Activated CD4-positive, CD25-positive, alpha-beta regulatory T cell treated with anti-CD3 and anti-CD28 coated beads, Interleukin-2, amount 50 U/mL, for 72 hours (primary cell): ENCODE measurements around the gene ASB2.

Experiments used
- DNase-seq: peaks from one replicate; pipeline ENCODE4 v3.0.0; 2021

Gene ASB2

DNA sequence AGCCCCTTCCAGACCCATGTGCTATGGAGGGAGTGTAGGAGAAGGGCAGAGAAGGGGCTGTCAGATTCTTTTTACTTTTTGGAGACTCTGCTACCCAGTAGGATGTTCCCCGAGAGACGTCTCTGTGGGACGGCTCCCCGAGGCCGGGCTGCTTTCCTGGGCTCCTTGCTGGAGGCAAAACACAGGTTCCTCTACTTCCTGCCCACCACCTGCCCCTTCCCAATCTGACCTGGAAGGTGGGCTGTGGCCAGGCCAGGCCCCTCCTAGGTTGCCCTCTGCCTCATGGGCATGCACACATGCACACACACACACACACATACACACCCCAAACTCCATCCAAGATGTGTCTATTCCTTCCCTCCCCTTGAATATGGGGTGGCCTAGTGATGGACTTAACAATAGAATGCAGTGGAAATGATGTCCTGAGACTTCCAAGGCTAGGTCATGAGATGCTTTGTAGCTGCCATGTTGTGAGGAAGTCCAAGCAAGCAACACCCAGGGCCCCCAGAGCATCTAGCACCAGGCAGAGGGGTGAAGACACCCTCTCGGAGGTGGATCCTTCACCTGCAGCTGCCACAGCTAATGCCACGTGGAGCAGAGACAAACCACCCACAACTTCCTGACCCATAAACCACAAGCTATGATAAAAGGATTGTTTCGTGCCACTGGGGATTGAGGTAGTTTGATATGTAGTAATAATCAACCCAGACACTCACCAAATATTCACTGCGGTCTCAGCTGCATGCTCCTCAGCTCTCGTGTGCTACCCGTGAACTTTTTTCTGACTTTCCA is 1.6 kb upstream of the ASB2 start:
- DNase-seq, result peak; percentile 62

GRCh38 chr14:93977171-93977570 is 801 bp upstream of the ASB2 start:
- no peak for DNase-seq

GRCh38 chr14:93975791-93976476 is 436 bp downstream of the ASB2 start:
- no peak for DNase-seq

DNA sequence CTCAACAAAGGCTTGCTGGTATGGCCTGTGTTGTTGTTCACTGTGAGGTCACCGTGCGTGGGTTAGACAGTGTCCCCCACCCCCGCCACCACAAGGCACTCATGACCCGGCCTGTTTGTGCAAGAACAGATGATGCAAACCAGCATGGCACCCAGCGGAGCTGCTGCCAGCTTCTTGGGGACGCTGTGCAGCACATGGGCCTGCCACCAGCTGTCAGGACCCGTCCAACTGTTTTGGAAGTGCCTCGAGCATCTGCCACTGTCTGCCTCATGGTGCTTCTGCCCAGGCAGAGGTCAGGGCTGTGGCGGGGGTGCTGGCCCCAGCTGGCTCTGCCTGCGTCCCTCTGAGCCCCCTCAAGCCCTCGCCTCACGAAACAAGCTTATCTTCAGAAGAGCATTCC is 1.5 kb downstream of the ASB2 start:
- DNase-seq, result no peak

GRCh38 chr14:93974299-93974698 is 2.1 kb downstream of the ASB2 start:
- no peak for DNase-seq

- DNase-seq, result no peak
Observed at GRCh38 chr14:93973607-93974006, 2.8 kb downstream of the ASB2 start.

- DNase-seq, result no peak
Observed at GRCh38 chr14:93972618-93973205, 3.7 kb downstream of the ASB2 start.

DNA sequence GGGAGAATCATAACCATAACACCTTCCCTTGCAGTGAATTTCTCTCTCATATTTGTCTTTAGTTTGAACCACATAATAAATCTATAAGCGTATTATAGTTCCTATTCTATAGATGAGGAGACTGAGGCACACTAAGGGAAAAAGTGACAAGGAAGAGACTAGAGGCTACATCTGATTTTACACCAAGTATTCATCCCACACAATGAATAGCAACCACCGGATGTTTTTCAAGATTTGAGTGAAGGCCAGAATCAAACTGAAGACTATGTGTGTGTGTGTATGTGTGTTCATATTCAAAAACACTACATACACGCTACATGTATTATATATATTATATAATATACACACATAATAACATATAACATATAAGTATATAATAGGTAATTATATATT is 4.7 kb downstream of the ASB2 start:
- no peak for DNase-seq

DNA sequence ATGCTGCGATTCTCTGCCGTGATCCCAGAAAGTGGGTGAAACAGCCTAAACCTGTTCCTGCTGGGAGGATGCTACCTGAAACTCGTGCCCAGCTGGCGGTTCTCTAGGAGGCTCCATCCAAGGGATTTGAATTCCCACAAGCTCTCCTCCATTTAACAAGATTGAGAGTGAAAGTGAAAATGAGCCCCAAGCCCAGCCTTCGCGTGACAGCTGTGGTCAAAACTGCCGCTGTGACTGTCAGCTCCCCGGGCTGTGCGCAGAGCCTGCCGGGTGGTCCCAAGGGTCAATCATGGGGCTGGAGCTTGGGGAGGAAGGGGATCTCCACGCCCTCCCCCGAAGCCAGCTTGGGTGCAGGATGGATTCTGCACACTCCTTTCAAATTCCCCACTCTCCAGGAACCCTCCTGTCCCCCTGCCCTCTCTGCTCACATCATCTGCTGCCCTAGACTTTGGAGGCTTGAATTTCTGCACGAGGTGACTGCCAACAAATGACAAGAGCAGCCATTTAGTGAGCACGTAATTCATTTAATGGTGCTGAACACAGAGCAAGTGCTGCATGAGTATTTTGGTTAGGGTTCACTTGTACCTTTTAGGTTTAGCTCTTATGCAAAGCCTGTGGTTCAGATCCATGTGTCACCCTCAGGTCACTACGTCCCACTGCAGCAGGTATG is 5.3 kb downstream of the ASB2 start:
- DNase-seq, result peak; percentile 64

- DNase-seq, result peak; percentile 61
Observed at GRCh38 chr14:93970585-93970964, 5.8 kb downstream of the ASB2 start.

GRCh38 chr14:93969082-93969828 is 7.1 kb downstream of the ASB2 start:
- DNase-seq, result no peak

GRCh38 chr14:93967637-93968250 is 8.6 kb downstream of the ASB2 start:
- DNase-seq, result no peak

DNA sequence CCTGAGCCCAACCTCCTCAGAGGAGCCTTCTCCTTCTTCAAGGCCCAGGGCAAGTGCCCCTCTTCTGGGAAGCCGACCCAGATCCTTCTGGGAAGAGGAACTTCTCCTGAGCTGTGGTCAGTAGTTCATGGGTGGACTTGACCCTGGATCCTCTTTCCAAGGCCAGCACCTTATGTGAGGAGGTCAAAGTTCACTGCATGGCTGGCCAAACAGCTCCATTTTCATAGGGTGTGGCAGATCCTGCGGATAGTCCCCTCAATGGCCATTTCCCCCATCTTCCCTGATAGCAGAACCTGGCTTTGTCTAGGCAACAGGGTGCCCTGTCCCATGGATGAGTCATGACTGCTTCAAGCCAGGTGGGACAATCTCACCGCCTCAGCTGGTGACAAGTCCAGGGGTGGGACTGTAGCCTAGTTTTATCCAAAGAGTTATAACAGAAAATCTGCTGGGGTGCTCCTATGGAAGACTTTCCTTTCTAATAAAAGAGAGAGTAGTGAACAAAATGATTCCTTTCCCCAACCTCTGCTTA is 10.4 kb downstream of the ASB2 start:
- no peak for DNase-seq

GRCh38 chr14:93965287-93965821 is 11.0 kb downstream of the ASB2 start:
- no peak for DNase-seq

DNA sequence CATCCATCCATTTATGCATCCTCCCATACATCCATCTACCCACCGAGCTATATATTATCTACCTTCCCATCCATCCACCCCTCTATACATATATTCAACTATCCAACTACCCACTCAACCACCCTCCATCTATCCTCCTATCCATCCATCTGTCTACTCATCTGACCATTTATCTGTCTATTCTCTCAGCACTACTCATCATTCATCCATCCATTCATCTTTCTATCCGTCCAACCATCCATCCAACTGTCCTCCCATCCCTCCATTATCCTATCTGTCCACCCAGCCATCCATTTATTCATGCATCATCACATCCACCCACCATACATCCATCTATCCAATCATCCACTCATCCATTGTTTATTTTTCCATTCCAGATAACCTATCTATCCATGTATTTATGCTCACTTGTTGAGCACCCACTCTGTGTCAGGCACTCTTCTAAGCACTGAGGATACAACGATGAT is 11.5 kb downstream of the ASB2 start:
- no peak for DNase-seq

DNA sequence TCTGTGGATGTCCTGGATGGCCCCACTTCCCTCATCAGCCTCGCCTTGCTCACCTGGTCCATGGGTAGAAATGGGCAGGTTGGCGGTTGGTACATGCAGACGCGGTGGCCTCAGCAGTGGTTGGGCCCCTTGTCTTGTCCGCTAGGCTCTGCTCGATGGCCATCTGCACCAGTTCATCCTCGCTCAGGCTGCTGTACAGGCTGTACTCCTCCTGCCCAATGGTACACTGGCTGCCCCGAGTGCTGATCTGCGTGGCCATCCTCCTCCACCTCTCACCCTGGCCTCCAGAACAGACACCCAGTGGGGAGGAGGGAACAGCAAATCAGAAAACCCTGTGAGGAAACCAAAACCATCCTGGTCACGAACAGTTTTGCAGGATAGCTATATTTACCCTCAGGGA is 12.1 kb downstream of the ASB2 start:
- DNase-seq, result no peak

- DNase-seq, result no peak
Observed at GRCh38 chr14:93963692-93964091, 12.7 kb downstream of the ASB2 start.

GRCh38 chr14:93962701-93963601 is 13.4 kb downstream of the ASB2 start:
- peak; percentile 53 for DNase-seq

GRCh38 chr14:93961620-93962019 is 14.8 kb downstream of the ASB2 start:
- DNase-seq, result no peak

DNA sequence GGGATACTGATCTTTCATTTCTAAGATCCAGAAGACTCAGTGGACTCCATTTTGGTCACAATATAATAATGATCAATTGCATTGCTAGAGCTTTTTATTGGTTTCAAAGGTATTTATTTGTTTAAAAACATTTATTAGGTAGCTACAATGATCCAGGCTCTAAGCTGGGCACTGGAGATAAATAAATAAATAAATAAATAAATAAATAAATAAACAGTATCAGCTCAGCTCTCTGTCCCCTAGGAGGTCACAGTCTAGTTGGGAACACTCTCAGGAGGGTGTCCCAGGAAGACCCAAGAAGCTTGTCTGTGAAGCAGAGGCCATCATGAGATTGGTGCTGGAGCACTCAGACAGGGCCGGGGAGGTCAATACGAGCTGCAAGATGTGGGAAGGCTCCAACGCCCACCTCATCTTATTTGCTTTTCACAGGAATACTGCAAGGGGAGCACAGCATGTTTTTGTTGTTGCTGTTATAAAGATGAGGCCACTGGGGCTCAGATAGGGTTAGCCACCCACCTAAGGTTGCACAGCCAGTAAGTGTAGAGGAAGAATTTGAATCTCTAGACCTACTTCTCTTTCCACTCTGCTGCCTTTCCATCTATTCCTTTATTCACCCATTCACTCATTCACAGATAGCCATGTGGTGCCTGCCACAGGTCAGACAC is 15.5 kb downstream of the ASB2 start:
- no peak for DNase-seq
